T47D (cell line): ENCODE data around the gene TLR9.

Source experiments
- DNase-seq, 2 experiments: peaks; one replicate each; pipeline versions ENCODE4 v3.0.0 to v3.0.0-alpha.2; 2011 to 2012; ENCODE audit warnings: low read depth in 1 of 2, low spot score in 1 of 2
- JUND ChIP-seq: IDR thresholded peaks from 2 replicates; pipeline ENCODE4 v1.6.1; 2012; ENCODE audit warnings: low read depth
- in situ Hi-C: cut with HindIII; loops from 2 replicates; pipeline ENCODE4 v1.10.0; 2016; ENCODE audit warnings: low sequenced_read_pairs, low pct_unique_long_range_greater_than_20kb

Gene TLR9

GRCh38 chr3:52245322-52246263 is 20.1 kb upstream of the TLR9 start, which contains the start of gene PPM1M:
Gene PPM1M (plus strand): TSS chr3:52245759. CDS start chr3:52245825, 66 bp downstream.
- in situ Hi-C loops = no loop called here
- no peak for TF ChIP-seq JUND
- peak; percentile 58 to 70 for DNase-seq

GRCh38 chr3:52243791-52244628 is 18.6 kb upstream of the TLR9 start:
- in situ Hi-C loops = no loop called here
- peak in 1 of 2 experiments; percentile 51 for DNase-seq
- TF ChIP-seq JUND = no peak

- DNase-seq = no peak
- no peak for TF ChIP-seq JUND
- in situ Hi-C loops = no loop called here
Observed at GRCh38 chr3:52242039-52242438, 16.6 kb upstream of the TLR9 start.

- DNase-seq = no peak
- in situ Hi-C loops = no loop called here
- TF ChIP-seq JUND = no peak
Observed at GRCh38 chr3:52240886-52241370, 15.5 kb upstream of the TLR9 start.

GRCh38 chr3:52240059-52240885 is 14.8 kb upstream of the TLR9 start:
- no peak for TF ChIP-seq JUND
- in situ Hi-C loops = no loop called here
- peak in 1 of 2 experiments; percentile 52 for DNase-seq

GRCh38 chr3:52238761-52239701 is 13.6 kb upstream of the TLR9 start, which contains the start of gene TWF2:
Gene TWF2 (minus strand): TSS chr3:52239158. CDS start chr3:52239016, 142 bp downstream.
- no peak for TF ChIP-seq JUND
- peak; percentile 59 to 89 for DNase-seq
- in situ Hi-C loops = no loop called here

- DNase-seq = no peak
- TF ChIP-seq JUND = no peak
Observed at GRCh38 chr3:52238193-52238760, 12.8 kb upstream of the TLR9 start.

GRCh38 chr3:52237657-52238172 is 12.3 kb upstream of the TLR9 start:
- DNase-seq = peak in 1 of 2 experiments; percentile 62
- TF ChIP-seq JUND = no peak
- in situ Hi-C loops = no loop called here

More at GRCh38 chr3:52238193-52238760, 12.8 kb upstream of the TLR9 start:
- in situ Hi-C loops = no loop called here

GRCh38 chr3:52237006-52237656 is 11.7 kb upstream of the TLR9 start:
- no peak for DNase-seq
- no peak for TF ChIP-seq JUND
- in situ Hi-C loops = no loop called here

GRCh38 chr3:52236424-52236886 is 11.0 kb upstream of the TLR9 start:
- in situ Hi-C loops = no loop called here
- no peak for DNase-seq
- TF ChIP-seq JUND = no peak
